Loucy (cell line): ENCODE measurements around the gene VPS13D.
A peak's percentile ranks its signal among the peaks of the same experiment; 100 is the strongest.

Source experiments
- EZH2phosphoT487 ChIP-seq: fragments of 200-600 bp; IDR thresholded peaks from 2 replicates; pipeline ENCODE4 v1.6.1; 2018; ENCODE audit warnings: antibody characterized with exemption, mild to moderate bottlenecking, moderate library complexity, borderline replicate concordance
- TF ChIP-seq, protein P1 (sequence below): fragments of 200-600 bp; sonication (generic); conservative IDR thresholded peaks from 2 replicates; pipeline ENCODE4 v1.5.1; 2014; ENCODE audit warnings: mild to moderate bottlenecking, antibody characterized with exemption, low read length

DNA sequence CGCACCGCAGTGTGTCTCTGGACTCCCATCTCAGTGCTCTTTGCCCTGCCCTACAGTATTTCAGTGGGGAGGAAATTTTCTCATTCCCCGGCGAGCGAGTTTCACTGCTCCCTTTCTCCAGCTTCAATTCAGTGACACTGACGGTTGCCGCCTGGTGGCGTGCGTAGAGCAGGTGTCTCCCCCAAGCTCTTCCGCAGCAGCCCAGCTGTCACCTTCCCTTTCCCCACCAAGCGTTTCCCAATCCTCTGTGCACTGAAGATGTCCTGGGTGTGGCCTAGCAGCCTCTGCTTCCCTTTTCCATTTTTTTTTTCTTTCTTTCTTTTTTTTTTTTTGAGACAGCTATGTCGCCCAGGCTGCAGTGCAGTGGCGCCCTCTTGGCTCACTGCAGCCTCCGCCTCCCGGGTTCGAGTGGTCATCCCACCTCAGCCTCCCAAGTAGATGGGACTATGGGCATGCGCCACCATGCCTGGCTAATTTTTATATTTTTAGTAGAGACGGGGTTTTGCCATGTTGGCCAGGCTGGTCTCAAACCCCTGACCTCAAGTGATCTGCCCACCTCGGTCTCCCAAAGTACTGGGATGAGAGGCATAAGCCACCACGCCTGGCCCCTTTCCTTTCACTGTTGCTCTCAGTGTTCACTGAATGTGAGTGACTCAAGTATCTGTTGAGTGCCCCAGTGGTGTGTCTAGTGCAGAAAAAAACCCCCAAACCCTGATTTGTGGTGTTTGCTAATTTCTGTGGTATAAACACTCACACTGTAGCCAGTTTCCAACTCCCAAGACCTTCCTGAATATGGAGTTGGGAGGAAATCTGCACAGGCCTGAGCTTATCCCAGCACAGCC, 33.0 kb upstream of the VPS13D start:
- TF ChIP-seq, protein P1, sequence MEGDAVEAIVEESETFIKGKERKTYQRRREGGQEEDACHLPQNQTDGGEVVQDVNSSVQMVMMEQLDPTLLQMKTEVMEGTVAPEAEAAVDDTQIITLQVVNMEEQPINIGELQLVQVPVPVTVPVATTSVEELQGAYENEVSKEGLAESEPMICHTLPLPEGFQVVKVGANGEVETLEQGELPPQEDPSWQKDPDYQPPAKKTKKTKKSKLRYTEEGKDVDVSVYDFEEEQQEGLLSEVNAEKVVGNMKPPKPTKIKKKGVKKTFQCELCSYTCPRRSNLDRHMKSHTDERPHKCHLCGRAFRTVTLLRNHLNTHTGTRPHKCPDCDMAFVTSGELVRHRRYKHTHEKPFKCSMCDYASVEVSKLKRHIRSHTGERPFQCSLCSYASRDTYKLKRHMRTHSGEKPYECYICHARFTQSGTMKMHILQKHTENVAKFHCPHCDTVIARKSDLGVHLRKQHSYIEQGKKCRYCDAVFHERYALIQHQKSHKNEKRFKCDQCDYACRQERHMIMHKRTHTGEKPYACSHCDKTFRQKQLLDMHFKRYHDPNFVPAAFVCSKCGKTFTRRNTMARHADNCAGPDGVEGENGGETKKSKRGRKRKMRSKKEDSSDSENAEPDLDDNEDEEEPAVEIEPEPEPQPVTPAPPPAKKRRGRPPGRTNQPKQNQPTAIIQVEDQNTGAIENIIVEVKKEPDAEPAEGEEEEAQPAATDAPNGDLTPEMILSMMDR, result peak; percentile 21
- no peak for TF ChIP-seq EZH2phosphoT487
